Stimulated activated CD8-positive, alpha-beta memory T cell treated with anti-CD3 and anti-CD28 coated beads, Interleukin-15, amount 100 ng/mL, for 48 hours (primary cell): ENCODE measurements around the gene COL4A2.

Experiments used
- DNase-seq, 2 donors: peaks; one replicate each; pipeline ENCODE4 v3.0.0-alpha.2; 2020; ENCODE audit warnings: low read depth in 2 of 2

Gene COL4A2

GRCh38 chr13:110354715-110355473 lies 47.8 kb downstream of the COL4A2 start:
- no peak for DNase-seq

- DNase-seq, result no peak
These were observed 49.3 kb downstream of the COL4A2 start for GRCh38 chr13:110356362-110356761.

DNA sequence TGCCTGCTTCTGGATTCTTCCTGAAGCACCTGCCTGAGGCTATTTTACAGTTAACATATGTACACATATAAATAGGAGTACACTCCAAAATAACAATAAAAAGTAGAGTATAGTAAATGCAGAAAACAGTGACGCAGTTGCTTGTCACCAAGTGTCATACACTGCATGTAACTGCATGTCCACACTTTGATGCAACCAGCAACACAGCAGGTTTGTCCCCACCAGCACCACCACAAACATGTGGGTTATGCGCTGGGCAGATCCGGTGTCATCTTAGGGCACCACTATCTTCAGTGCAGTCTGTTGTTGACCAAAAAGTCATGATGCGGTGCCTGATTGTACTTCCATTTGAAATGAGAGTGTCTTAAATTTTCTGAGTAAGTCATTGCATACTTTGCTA lies 51.3 kb downstream of the COL4A2 start:
- DNase-seq, result no peak

DNA sequence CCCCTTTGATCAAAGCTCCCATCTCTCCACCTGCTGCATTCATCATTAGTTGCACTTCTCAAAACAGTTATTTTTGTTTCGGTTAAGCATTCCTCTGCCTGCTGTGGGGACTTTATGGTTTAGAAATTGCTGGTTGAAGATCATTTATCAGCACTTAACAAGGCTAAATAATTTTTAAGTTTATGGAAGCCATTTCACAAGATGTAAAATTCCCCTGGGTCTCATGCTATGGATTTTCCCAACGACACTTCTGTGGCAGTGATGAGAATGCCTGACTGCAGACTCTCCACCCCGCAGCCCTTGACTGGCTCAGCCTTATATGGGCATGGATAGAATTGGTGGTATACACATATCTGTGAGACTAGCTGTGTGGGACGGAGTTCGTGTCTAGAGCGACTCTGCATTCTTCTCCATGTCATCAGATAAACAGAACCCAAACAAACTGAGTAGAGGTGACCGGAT lies 52.8 kb downstream of the COL4A2 start:
- no peak for DNase-seq

DNA sequence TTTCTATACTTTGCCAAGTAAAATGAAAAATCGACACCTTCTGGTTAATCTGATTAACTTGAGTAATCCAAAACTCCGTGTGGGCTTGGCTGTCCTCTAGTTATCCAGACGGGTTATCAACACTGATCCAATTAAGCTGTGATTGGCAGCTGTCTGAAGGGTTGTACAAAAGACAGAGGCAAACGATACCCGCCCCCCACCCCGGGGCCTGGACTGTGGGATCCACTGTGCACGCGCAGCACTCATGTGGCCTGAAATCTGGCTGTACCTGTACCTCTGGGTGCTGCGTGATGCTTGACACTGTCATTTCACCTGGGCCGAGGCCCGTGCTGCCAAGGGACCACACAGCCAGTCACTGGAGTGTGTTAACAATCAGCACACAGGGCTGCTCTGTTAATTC lies 53.5 kb downstream of the COL4A2 start:
- DNase-seq, result no peak

- no peak for DNase-seq
These were observed 54.4 kb downstream of the COL4A2 start for GRCh38 chr13:110361365-110361911.

- no peak for DNase-seq
These were observed 55.9 kb downstream of the COL4A2 start for GRCh38 chr13:110363010-110363409.

- DNase-seq, result no peak
These were observed 57.0 kb downstream of the COL4A2 start for GRCh38 chr13:110364081-110364480.

GRCh38 chr13:110365876-110366275 lies 58.8 kb downstream of the COL4A2 start:
- no peak for DNase-seq

DNA sequence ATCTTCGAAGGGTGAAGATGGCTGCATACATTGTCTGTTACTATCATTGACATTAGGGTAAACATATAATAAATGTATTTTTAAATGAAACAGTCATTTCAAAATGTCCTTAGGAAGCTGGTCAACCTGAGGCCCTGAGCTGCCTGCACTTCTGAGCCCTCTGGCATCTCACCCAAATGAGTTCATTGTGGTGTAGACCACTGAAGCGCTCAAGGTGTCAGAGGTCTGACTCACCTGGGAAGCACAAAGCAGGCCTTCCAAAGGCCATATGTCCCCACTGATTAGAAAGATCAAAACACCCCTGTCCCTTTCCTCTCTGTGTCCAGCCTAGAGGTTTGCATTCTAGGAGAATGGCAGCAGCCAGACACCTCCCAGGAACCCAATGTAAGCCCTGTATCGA lies 59.6 kb downstream of the COL4A2 start:
- DNase-seq, result no peak

DNA sequence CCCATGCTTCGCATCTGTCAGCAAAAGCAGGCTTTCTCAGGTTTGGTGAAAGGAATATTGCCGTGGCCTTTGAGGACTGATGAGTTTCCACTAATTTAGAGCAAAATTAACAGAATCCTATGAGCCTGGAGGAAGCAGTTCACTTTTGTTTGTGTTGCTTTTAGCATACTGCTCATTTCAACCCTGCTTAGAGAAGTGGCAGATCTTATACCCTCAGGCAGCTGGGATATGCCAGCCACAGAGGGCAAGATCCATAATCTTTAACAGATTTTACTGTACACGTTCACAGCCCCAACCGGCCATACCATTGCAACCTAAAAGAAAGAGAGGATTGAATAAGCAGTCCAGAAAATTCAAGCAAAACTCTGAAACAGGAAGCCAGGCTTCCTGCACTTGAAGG lies 60.5 kb downstream of the COL4A2 start:
- no peak for DNase-seq

- no peak for DNase-seq
These were observed 61.3 kb downstream of the COL4A2 start for GRCh38 chr13:110368408-110368807.

DNA sequence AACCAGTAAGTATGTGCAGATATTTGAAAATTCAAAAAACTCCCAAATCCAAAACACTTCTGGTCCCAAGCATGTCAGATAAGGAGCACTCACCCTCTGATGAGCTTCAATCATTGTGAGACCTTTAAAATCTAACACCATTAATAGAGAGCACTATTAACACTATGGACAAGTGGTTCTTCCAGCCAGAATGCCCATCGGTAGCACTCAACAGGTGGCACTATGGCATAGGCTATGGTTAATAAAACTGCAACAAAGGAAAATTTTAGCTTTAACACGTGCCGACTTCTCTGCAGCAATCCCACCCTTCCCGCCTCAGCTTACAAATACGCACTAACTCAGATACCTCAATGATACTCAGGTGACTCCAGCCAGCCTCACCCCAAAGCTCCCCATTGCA lies 62.3 kb downstream of the COL4A2 start:
- DNase-seq, result no peak

DNA sequence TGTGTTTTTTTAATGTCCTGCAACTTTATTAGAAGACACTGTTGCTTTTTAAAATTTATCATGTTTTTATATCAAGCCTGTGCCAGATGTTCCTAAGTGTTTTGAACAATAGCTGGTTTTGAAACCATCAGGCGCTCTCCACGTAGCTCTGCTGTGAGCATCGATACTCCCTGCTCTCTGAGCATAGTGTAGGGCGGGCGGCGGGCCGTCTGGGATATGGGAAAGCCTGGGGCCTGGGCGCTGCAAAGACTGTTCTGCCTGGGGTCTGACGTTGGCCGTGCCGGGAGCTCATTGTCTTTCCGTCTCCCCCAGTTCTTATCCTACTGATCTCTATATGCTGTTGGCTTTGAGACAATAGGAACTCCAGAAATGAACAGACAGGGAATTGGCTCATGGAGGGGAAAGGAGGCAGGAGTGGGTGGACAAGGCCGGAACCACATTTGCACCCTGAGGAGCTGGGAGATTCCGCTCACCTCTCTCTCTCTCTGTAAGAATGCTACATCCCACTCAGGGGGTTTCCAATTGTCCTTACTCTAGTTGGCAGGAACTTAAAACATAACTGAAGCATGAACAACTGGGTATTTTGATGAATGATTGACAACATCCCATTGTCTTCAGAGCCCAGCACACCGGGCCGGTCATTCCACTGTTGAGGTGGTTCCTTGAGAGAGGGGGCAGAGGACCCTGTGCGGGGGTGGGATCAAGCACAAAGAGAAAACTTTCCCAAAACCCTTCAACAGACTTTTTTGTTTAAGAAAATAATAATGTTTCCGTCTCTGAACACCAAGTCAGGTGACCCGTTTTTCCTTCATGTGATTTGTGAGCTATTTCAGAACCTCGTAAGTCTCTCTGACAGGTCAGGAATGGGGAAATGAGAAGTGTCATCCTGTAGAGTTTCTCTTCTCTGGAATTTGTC lies 64.7 kb downstream of the COL4A2 start:
- DNase-seq, result no peak

DNA sequence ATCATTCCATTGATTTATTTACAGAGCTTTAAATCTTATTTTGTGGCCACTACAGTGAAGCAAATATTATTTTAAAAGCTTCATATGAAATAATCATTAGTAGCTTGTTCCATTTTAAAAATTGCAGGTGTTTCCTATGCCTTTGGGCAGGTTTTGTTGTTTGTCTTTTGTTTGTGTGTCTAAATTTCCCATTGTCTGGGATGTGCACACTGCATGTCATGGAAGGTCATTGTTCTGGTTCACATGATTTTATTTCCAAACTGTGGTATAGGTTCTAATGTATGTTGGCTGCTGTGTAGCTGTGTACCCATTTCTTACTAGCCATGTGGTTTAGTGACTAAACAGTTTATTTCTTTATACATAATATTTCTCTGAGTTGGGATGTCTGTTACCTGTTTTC lies 65.6 kb downstream of the COL4A2 start:
- DNase-seq, result no peak

DNA sequence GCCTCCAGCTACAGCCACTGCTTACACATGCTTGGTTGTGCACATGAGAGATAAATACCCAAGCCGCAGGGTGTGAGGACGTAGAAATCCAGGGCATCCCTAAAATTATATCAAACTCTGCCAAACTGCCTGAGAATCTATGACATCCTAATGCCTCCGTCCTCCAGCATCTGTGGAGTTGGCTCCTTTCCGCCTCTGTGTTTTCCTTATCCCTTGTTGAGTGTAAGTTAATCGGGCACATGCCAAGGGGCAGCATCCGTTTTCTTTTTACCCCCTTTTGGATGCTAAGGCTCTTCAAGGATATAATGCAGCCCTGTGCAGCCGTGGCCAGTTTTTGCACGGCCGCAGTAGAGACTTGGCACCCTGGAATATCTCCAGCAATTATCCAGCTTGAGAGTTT lies 66.5 kb downstream of the COL4A2 start:
- no peak for DNase-seq

DNA sequence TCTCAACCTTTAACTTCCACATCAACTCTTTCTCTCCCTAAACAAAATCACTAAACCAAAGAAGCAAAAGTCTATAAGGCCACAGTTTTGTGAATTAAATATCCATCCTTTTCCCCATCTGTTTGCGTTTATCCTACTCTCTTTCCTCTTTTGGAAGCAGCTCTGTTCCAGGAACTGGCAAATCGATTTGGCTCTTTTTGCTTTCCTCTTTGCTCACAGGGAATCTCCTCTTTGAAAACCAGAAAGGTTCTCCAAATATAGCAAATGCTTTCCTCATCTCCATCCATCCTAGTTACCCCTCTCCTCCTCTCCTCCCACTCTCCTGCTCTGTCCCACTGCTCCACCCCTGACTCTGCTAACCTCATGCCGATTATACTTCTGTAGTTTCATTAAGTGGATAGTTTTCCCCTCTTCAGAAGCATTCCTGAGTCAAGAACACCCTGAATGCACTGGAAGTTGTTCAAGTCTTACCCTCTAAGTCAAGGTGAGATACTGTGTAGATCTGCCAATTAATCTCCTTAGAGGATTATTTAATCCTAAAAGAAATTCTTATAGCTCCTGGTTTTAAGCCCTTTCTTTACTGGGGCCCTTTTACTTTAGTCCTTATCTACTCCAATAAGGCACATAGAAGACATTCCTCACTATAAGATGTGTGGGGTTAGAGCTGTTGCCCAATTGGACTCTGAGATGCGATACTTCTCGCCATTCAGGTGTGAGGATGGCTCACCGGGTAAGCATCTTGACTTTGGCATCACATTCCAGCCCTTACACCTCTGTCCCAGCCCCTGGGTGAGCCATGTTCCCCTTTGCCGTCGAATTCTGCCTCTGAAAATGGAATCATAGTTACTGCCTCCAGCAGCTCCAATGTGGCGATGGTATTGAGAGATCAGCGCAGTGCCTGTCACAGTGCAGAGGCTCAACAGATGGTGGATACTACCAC lies 67.6 kb downstream of the COL4A2 start:
- DNase-seq, result no peak

DNA sequence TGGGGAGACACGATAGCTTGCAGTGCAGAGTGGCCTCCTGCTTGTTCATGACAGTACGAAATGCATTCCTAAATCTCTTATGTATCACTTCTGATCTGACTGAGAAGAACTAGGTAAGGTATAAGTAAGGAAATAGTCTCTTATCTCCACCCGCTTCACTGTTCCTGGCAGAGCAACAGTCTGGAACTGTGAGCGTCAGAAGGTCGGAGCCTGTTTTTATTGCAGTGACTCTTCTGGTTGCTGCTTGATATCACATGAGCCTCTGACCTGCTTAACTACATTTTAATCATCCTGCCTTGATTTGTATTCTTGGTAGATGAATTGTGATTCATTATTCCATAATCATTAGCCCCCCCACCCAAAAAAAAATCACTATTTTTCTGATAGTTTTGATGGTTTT lies 69.0 kb downstream of the COL4A2 start:
- DNase-seq, result no peak

GRCh38 chr13:110377178-110377825 lies 70.2 kb downstream of the COL4A2 start:
- no peak for DNase-seq

DNA sequence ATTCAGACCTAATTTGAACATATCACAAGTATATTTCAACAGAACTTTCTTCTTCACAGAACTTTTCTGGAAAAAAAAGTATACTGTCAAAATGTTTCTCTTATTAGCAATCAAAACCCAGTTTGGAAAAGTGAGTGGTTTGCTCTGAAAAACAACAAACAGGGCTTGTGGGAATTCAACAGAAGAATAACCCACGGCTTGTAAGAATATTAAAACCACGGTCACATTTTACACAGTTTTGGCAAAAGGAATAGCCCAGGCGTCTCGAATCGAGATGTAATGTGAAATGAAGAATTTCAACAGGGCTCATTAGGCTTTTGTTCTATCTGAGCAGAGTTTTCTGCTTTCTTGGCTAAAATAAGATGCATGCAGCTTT lies 70.7 kb downstream of the COL4A2 start:
- DNase-seq, result no peak

- no peak for DNase-seq
These were observed 72.3 kb downstream of the COL4A2 start for GRCh38 chr13:110379358-110379757.
